ENCODE results near the gene UBE2E3.

The UBE2E3 gene

GRCh38 chr2:181070836-181071200 is 90.4 kb downstream of the UBE2E3 start:
- no peak overlapping the region for H3K4me3 ChIP-seq (ENCODE audit: low read depth, low read length)
- no peak for TF ChIP-seq CTCF (IDR thresholded peaks at IDR 0.05; ENCODE audit: low read depth, low read length, missing control alignments)
- no peak for DNase-seq (ENCODE audit: low read depth)

DNA sequence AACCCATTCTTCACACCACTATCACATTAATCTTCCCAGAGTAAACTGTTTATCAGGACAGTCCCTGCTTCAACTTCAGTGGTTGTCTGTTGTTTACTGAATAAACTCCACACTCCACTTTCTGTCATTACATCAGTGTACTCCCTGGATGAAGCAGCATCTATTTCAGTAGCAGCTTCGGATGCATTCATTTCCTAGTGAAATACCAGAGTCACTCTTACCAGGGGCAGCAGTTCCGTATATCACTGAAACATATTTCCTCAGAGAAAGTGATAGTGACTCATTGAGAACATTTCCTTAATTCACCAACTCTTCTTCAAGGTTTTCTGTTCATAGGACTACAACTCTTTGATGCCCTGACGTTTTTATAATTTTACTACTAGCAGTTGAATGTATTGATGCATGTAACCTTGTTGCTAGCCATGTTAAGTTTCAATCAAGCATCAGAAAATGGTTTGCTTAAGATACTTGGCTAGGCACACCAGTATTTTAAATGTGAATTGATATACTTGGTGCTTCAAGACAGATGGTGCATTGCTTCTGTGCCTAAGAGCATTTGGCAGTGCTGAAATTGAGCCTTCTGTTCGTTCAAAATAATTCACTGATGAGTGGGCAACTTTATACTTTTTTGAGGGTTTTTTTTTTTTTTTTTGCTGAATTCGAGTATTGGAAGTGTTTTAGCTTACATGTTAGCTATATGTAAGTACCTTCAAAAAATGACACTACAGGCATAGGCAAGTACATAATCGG is 92.3 kb downstream of the UBE2E3 start:
- TF ChIP-seq CTCF (IDR thresholded peaks at IDR 0.05; ENCODE audit: low read depth, low read length, missing control alignments), result no peak

DNA sequence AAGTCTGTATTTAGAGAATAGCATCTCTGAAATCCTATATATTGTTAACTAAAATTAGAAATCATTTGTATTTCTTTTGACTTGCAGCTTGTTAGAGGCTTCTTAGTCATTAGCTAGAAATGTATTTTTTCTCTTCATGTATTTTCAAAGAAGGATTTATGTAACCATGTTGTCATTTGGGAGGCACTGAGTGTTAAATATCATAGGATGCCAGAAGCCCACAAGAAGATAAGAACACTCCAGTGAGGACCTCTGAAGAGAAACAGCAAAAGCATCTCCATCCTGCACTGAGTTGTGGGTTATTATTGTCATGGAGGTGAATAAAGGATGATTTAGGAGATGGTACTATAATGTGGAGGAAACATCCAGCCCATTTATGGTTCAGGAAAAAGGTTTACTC is 93.5 kb downstream of the UBE2E3 start:
- no peak overlapping the region for H3K4me3 ChIP-seq (ENCODE audit: low read depth, low read length)
- no peak for TF ChIP-seq CTCF (IDR thresholded peaks at IDR 0.05; ENCODE audit: low read depth, low read length, missing control alignments)
- DNase-seq (ENCODE audit: low read depth), result no peak

More for the DNA sequence above, 92.3 kb downstream of the UBE2E3 start:
- H3K4me3 ChIP-seq (ENCODE audit: low read depth, low read length), result no peak overlapping the region
- no peak for DNase-seq (ENCODE audit: low read depth)

- H3K4me3 ChIP-seq (ENCODE audit: low read depth, low read length), result no peak overlapping the region
- TF ChIP-seq CTCF (IDR thresholded peaks at IDR 0.05; ENCODE audit: low read depth, low read length, missing control alignments), result no peak
- DNase-seq (ENCODE audit: low read depth), result no peak
These were observed 94.1 kb downstream of the UBE2E3 start for GRCh38 chr2:181074457-181074856.

GRCh38 chr2:181076658-181077057 is 96.3 kb downstream of the UBE2E3 start:
- DNase-seq (ENCODE audit: low read depth), result no peak
- no peak for TF ChIP-seq CTCF (IDR thresholded peaks at IDR 0.05; ENCODE audit: low read depth, low read length, missing control alignments)
- H3K4me3 ChIP-seq (ENCODE audit: low read depth, low read length), result no peak overlapping the region

DNA sequence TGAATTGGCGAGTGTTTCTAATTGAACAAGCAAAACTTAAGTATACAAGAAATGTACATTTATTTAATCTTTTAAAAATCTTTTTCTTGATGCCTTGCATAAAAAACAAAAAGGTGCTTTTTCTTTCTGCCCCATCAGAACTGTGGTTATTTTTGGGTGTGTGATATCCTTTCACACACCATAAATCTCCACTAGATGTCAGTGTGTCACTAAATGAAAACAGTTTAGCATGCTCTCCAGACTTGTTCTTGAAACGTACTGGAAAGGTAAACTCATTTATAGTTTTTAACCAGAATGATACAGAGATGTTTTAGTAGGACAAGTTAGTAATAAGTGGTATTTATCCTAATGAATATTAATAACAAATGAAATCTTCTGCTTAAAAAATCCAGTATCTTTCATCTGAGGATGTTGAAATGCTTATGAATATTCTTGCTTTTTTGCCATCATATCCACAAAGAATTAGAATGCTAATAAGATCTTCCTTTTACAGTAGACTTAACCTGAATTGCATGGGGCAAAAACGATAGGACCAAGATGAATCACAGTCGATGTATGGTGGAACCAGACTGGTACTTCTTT is 96.8 kb downstream of the UBE2E3 start:
- no peak overlapping the region for H3K4me3 ChIP-seq (ENCODE audit: low read depth, low read length)
- TF ChIP-seq CTCF (IDR thresholded peaks at IDR 0.05; ENCODE audit: low read depth, low read length, missing control alignments), result peak; percentile 50
- peak; percentile 31 for DNase-seq (ENCODE audit: low read depth)

DNA sequence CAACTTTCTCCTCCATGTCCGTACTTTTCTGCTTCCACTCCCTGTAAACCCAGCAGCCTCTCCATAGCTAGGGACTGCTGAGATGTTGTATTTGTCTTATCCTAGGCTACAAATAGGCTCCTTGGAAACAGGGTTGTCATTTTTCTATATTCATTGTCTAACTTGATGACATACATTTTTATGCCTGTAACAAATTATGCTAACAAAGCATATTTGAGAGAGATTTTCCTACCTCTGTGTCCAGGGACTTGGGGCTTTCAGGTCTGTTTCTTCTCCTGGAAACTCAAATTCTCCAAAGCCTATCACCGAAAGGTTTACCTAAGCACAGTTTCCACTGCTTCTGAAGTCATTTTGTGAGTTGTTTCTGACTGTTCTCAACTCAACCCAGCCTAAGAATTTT is 102.7 kb downstream of the UBE2E3 start:
- H3K4me3 ChIP-seq (ENCODE audit: low read depth, low read length), result no peak overlapping the region
- DNase-seq (ENCODE audit: low read depth), result no peak
- TF ChIP-seq CTCF (IDR thresholded peaks at IDR 0.05; ENCODE audit: low read depth, low read length, missing control alignments), result no peak

Data from GM12864 (cell line).